H9 (cell line): ENCODE measurements around the gene GRAMD1C. TPM values are rescaled to one million over a fixed set of nuclear protein-coding genes. Genes with fewer than 3 reads are reported as not detected.

Source experiments
- DNase-seq: peaks from one replicate; pipeline ENCODE4 v3.0.0-alpha.2; 2017
- H2AFZ ChIP-seq: one replicate; pipeline ENCODE4 v1.6.1; 2013; ENCODE audit warnings: mild to moderate bottlenecking, low read length, control low read depth, moderate library complexity
- H2AK5ac ChIP-seq: 2 replicates; pipeline ENCODE4 v1.6.1; 2013; ENCODE audit warnings: low read length, control low read depth, mixed read lengths; ENCODE audit not compliant: insufficient read length
- H2BK120ac ChIP-seq: one replicate; pipeline ENCODE4 v1.6.1; 2013; ENCODE audit warnings: low read depth, mild to moderate bottlenecking, low read length, control low read depth, inconsistent platforms; ENCODE audit not compliant: poor library complexity, severe bottlenecking
- H2BK12ac ChIP-seq: 2 replicates; pipeline ENCODE4 v1.6.1; 2013; ENCODE audit warnings: low read length, control low read depth, mixed read lengths, low read depth; ENCODE audit not compliant: insufficient read length
- H2BK15ac ChIP-seq: 2 replicates; pipeline ENCODE4 v1.6.1; 2013; ENCODE audit warnings: low read depth, low read length, control low read depth
- H2BK20ac ChIP-seq: one replicate; pipeline ENCODE4 v1.6.1; 2013; ENCODE audit warnings: low read depth, mild to moderate bottlenecking, low read length, control low read depth, inconsistent platforms; ENCODE audit not compliant: poor library complexity, severe bottlenecking
- H2BK5ac ChIP-seq: 2 replicates; pipeline ENCODE4 v1.6.1; 2013; ENCODE audit warnings: low read length, control low read depth, mixed read lengths; ENCODE audit not compliant: insufficient read length
- H3K14ac ChIP-seq: 2 replicates; pipeline ENCODE4 v1.6.1; 2013; ENCODE audit warnings: low read length, control low read depth; ENCODE audit not compliant: insufficient read depth
- H3K18ac ChIP-seq: 2 replicates; pipeline ENCODE4 v1.6.1; 2013; ENCODE audit warnings: low read depth, mild to moderate bottlenecking, mixed read lengths, low read length, control low read depth; ENCODE audit not compliant: insufficient read length
- H3K23ac ChIP-seq: 2 replicates; pipeline ENCODE4 v1.6.1; 2013; ENCODE audit warnings: low read length, control low read depth, mixed read lengths, low read depth; ENCODE audit not compliant: insufficient read length
- H3K23me2 ChIP-seq: 2 replicates; pipeline ENCODE4 v1.6.1; 2013; ENCODE audit warnings: low read depth, mild to moderate bottlenecking, mixed read lengths, low read length, control low read depth; ENCODE audit not compliant: insufficient read length, poor library complexity, severe bottlenecking
- H3K27ac ChIP-seq: 2 replicates; pipeline ENCODE4 v1.5.1; 2013; ENCODE audit warnings: low read length, control low read depth, mixed read lengths, low read depth; ENCODE audit not compliant: insufficient read length
- H3K27me3 ChIP-seq: 2 replicates; pipeline ENCODE4 v1.6.1; 2013; ENCODE audit warnings: low read length, control low read depth, inconsistent platforms; ENCODE audit not compliant: insufficient read depth
- H3K4ac ChIP-seq: 2 replicates; pipeline ENCODE4 v1.6.1; 2013; ENCODE audit warnings: low read depth, mild to moderate bottlenecking, control low read depth, inconsistent platforms, low read length, moderate library complexity
- H3K4me1 ChIP-seq: 2 replicates; pipeline ENCODE4 v1.6.1; 2013; ENCODE audit warnings: low read length, control low read depth, inconsistent platforms; ENCODE audit not compliant: insufficient read depth
- H3K4me2 ChIP-seq: 2 replicates; pipeline ENCODE4 v1.6.1; 2013; ENCODE audit warnings: low read length, control low read depth, mixed read lengths; ENCODE audit not compliant: insufficient read length, insufficient read depth
- H3K56ac ChIP-seq: 2 replicates; pipeline ENCODE4 v1.6.1; 2013; ENCODE audit warnings: low read depth, mild to moderate bottlenecking, mixed read lengths, low read length, control low read depth; ENCODE audit not compliant: insufficient read length
- H3K79me1 ChIP-seq: 2 replicates; pipeline ENCODE4 v1.6.1; 2013; ENCODE audit warnings: low read depth, mild to moderate bottlenecking, moderate library complexity, low read length, control low read depth, inconsistent platforms; ENCODE audit not compliant: insufficient read depth, poor library complexity, severe bottlenecking
- H3K79me2 ChIP-seq: 2 replicates; pipeline ENCODE4 v1.6.1; 2013; ENCODE audit warnings: low read length, control low read depth, inconsistent platforms; ENCODE audit not compliant: insufficient read depth
- H3K9ac ChIP-seq: 2 replicates; pipeline ENCODE4 v1.6.1; 2013; ENCODE audit warnings: low read length, control low read depth, mixed read lengths; ENCODE audit not compliant: insufficient read length; ENCODE audit errors: extremely low read depth
- H3K9me3 ChIP-seq: one replicate; pipeline ENCODE4 v1.6.1; 2013; ENCODE audit warnings: low read depth, low read length, inconsistent platforms; ENCODE audit not compliant: control insufficient read depth
- H3T11ph ChIP-seq: one replicate; pipeline ENCODE4 v1.6.1; 2013; ENCODE audit warnings: mild to moderate bottlenecking, low read length, control low read depth, inconsistent platforms
- H4K20me1 ChIP-seq: one replicate; pipeline ENCODE4 v1.6.1; 2013; ENCODE audit not compliant: control insufficient read depth, insufficient read length, insufficient read depth
- H4K5ac ChIP-seq: 2 replicates; pipeline ENCODE4 v1.6.1; 2013; ENCODE audit warnings: low read depth, mild to moderate bottlenecking, mixed read lengths, low read length, control low read depth; ENCODE audit not compliant: insufficient read length
- H4K8ac ChIP-seq: replicated peaks from 2 replicates; pipeline ENCODE4 v1.6.1; 2013; ENCODE audit warnings: low read length, control low read depth, mixed read lengths, low read depth; ENCODE audit not compliant: insufficient read length
- H4K91ac ChIP-seq: 2 replicates; pipeline ENCODE4 v1.6.1; 2013; ENCODE audit warnings: low read depth, mild to moderate bottlenecking, moderate library complexity, mixed read lengths, low read length, control low read depth; ENCODE audit not compliant: insufficient read length
- H3K27ac Mint-ChIP-seq, 3 experiments: 2 replicates in 2 of 3; 3 replicates in 1 of 3; pipeline ENCODE4 v1.8.0; 2020 to 2021; ENCODE audit warnings: mixed read lengths in 3 of 3, mild to moderate bottlenecking in 1 of 3, moderate library complexity in 1 of 3
- H3K27me3 Mint-ChIP-seq: 2 replicates; pipeline ENCODE4 v1.8.0; 2021; ENCODE audit warnings: low read depth, mild to moderate bottlenecking, moderate library complexity, mixed read lengths
- H3K36me3 Mint-ChIP-seq, 3 experiments: 2 replicates in 2 of 3; 3 replicates in 1 of 3; pipeline ENCODE4 v1.8.0; 2020 to 2021; ENCODE audit warnings: low read depth in 3 of 3, mixed read lengths in 3 of 3; ENCODE audit not compliant: insufficient read depth in 1 of 3
- H3K4me1 Mint-ChIP-seq, 2 experiments: 2 replicates each; pipeline ENCODE4 v1.8.0; 2020; ENCODE audit warnings: mixed read lengths in 2 of 2
- H3K4me3 Mint-ChIP-seq, 2 experiments: 2 replicates in 1 of 2; 3 replicates in 1 of 2; pipeline ENCODE4 v1.8.0; 2020 to 2021; ENCODE audit warnings: mild to moderate bottlenecking in 2 of 2, mixed read lengths in 2 of 2, moderate library complexity in 1 of 2
- H3K9me3 Mint-ChIP-seq, 2 experiments: 2 replicates in 1 of 2; 3 replicates in 1 of 2; pipeline ENCODE4 v1.8.0; 2020; ENCODE audit warnings: mild to moderate bottlenecking in 2 of 2, mixed read lengths in 2 of 2, moderate library complexity in 1 of 2
- WGBS: extraction: QIAGEN DNeasy Blood & Tissue Kit; methylation state at CpG from one replicate; pipeline ENCODE4 v1.1.7; 2013; ENCODE audit warnings: missing lambda C conversion rate, low lambda C conversion rate, mixed read lengths; ENCODE audit not compliant: insufficient read length; ENCODE audit errors: extremely low coverage; 5-methylcytosine and 5-hydroxymethylcytosine counted together
- total RNA-seq: library from RNA; stranded (reverse); gene quantifications from 2 replicates; pipeline ENCODE4 v1.2.1, GENCODE V29; 2021
- TF ChIP-seq, protein P1 (sequence below): fragments of 200-600 bp; sonication (generic); conservative IDR thresholded peaks from 3 replicates; pipeline ENCODE4 v1.8.0; 2021; ENCODE audit warnings: antibody characterized with exemption, mild to moderate bottlenecking

The GRAMD1C gene
- total RNA-seq, 1 experiment from 2014 or later, result 1.8 TPM

DNA sequence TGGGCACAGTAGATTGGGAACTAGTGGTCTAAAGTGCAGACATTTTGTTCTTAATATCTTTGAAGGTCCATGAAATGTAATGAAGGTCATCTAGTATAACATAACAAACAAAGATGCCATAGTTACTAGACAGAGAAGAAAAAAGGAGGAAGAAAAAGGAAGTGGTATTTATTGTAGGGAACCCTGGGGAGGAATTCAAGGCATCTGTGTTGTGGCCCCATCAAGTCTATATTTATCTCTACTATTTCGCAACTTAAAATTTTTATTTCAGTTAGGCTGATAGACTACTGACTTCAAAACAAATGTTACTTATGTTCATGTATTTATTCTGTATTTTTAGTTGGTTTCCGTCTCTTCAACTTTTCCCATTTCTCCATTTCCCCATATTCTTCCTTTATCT lies 60.3 kb downstream of the GRAMD1C start:
- no peak overlapping the region for H3K4me3 Mint-ChIP-seq

More for the DNA sequence above, 60.3 kb downstream of the GRAMD1C start:
- no peak overlapping the region for H2BK5ac ChIP-seq
- no peak overlapping the region for H2BK20ac ChIP-seq
- H4K8ac ChIP-seq, result no peak overlapping the region
- no peak overlapping the region for H3K4me2 ChIP-seq
- no peak overlapping the region for H4K91ac ChIP-seq
- Mint-ChIP-seq H3K27ac (no peak overlapping the region), H3K27me3 (no peaks in the 10 kb centered on the region), H3K9me3 (no peaks in the 10 kb centered on the region), H3K4me1 (peaks cover 9 to 12% of the 10 kb centered on the region in 2 experiments), H3K36me3 (0 out of 7 replicates have a peak, but pooled peaks cover 0 to under 1% (median 0%) of the 10 kb centered on the region in 3 experiments)
- H3K27ac ChIP-seq, result no peak overlapping the region
- no peak overlapping the region for H2AFZ ChIP-seq
- H3K23me2 ChIP-seq, result no peaks in the 10 kb centered on the region
- no peak overlapping the region for H2BK120ac ChIP-seq
- H2AK5ac ChIP-seq, result no peak overlapping the region
- no CpG with 5 or more reads among the region's 2 CpGs for WGBS
- no peak overlapping the region for H3K14ac ChIP-seq
- no peaks in the 10 kb centered on the region for H3K79me2 ChIP-seq
- H2BK12ac ChIP-seq, result no peak overlapping the region
- no peak overlapping the region for H2BK15ac ChIP-seq
- TF ChIP-seq, protein P1, sequence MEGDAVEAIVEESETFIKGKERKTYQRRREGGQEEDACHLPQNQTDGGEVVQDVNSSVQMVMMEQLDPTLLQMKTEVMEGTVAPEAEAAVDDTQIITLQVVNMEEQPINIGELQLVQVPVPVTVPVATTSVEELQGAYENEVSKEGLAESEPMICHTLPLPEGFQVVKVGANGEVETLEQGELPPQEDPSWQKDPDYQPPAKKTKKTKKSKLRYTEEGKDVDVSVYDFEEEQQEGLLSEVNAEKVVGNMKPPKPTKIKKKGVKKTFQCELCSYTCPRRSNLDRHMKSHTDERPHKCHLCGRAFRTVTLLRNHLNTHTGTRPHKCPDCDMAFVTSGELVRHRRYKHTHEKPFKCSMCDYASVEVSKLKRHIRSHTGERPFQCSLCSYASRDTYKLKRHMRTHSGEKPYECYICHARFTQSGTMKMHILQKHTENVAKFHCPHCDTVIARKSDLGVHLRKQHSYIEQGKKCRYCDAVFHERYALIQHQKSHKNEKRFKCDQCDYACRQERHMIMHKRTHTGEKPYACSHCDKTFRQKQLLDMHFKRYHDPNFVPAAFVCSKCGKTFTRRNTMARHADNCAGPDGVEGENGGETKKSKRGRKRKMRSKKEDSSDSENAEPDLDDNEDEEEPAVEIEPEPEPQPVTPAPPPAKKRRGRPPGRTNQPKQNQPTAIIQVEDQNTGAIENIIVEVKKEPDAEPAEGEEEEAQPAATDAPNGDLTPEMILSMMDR, result no peak
- no peak overlapping the region for H4K5ac ChIP-seq
- H4K20me1 ChIP-seq, result no peaks in the 10 kb centered on the region
- no peak overlapping the region for H3K4ac ChIP-seq
- H3K23ac ChIP-seq, result no peak overlapping the region
- H3K4me1 ChIP-seq, result no peaks in the 10 kb centered on the region
- no peaks in the 10 kb centered on the region for H3K9me3 ChIP-seq
- H3K27me3 ChIP-seq, result no peaks in the 10 kb centered on the region
- no peaks in the 10 kb centered on the region for H3K79me1 ChIP-seq
- no peak overlapping the region for H3T11ph ChIP-seq
- no peak overlapping the region for H3K56ac ChIP-seq
- DNase-seq, result no peak
- no peak overlapping the region for H3K18ac ChIP-seq
- no peak overlapping the region for H3K9ac ChIP-seq
